SK-N-DZ (cell line): ENCODE measurements around the gene NEB.
"Not testable (repeated sequence)": the region's sequence is repeated elsewhere in the genome, so short reads cannot be mapped to it uniquely, and the experiment has no call there.

ENCODE experiments used
- DNase-seq: peaks from one replicate; pipeline ENCODE4 v3.0.0-alpha.2; 2015; ENCODE audit warnings: low spot score

NEB gene

DNA sequence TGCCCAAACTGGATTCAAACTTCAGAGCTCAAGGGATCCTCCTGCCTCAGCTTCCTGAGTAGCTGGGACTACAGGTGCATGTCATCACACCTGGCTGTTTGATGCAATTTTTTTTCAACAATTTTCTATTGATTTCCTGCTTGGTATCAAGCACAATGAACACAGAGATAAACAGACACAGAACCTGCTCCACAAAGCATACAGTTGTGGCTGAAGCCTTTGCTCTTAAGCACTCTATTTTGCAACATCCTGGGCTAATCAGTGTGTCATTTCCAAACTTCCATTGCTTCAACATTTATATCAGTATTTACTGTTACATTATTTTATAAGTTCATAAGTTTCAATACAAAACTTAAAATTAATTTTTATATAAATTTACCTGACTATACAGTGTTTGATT, 79.4 kb downstream of the NEB start:
- no peak for DNase-seq

DNA sequence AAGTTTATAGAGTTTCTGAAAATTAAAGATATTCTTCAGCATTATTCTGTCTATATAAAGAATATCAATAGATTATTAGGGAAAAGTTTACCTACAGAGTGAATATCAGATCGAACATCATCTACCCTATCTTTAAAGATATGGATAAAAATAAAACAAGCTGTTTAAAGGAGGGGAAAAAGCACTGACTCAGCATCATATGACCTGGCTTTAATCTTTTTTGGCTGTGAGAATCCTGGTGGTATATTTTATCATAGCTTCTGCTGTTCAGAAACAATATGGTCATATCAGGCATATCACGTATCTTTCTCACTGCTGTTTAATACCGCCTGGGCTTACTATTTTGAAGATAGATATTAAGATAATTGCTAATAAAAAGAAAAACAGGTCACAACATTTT, 80.2 kb downstream of the NEB start:
- DNase-seq: no peak

- DNase-seq: no peak
These were observed 83.0 kb downstream of the NEB start for GRCh38 chr2:151651274-151651673.

- no peak for DNase-seq
These were observed 83.8 kb downstream of the NEB start for GRCh38 chr2:151650456-151650855.

- no peak for DNase-seq
These were observed 84.3 kb downstream of the NEB start for GRCh38 chr2:151649966-151650365.

GRCh38 chr2:151649400-151649799, 84.9 kb downstream of the NEB start:
- no peak for DNase-seq

DNA sequence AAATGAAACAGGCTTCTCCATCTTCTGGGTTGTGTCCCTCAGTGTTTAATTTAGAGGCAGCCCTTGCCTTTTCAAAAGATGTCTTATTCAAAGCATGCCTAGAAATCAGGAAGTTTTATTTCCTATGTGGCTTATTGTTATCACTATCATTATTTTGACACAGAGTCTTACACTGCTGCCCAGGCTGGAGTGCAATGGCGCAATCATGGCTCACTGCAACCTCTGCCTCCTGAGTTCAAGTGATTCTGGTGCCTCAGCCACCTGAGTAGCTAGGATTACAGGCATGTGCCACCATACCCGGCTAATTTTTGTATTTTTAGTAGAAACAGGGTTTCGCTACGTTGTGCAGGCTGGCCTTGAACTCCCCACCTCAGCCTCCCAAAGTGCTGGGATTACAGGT, 87.8 kb downstream of the NEB start:
- not testable (repeated sequence) for DNase-seq

GRCh38 chr2:151644580-151644979, 89.7 kb downstream of the NEB start:
- DNase-seq: no peak

GRCh38 chr2:151641895-151642294, 92.4 kb downstream of the NEB start:
- not testable (repeated sequence) for DNase-seq

- DNase-seq: no peak
These were observed 94.2 kb downstream of the NEB start for GRCh38 chr2:151640087-151640486.

DNA sequence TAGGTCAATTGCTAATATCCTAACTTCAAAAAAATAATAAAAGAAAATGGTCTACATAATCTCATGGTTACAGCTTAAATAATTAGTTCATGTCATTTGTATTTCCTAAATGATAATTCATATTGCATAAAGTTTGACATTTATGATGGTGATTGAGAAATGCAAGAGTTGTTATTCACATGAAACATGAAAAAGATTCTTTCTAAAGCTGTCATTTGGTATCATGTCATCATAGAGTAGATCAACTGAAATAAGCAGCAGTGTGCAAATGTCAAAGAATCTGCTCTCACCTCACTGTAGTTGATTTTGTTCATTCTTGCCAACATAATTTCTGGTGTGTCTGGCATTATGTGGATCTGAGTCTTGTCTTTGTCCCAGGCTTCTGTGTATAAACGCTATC, 95.3 kb downstream of the NEB start:
- DNase-seq: no peak

GRCh38 chr2:151638191-151638933, 95.9 kb downstream of the NEB start:
- no peak for DNase-seq

DNA sequence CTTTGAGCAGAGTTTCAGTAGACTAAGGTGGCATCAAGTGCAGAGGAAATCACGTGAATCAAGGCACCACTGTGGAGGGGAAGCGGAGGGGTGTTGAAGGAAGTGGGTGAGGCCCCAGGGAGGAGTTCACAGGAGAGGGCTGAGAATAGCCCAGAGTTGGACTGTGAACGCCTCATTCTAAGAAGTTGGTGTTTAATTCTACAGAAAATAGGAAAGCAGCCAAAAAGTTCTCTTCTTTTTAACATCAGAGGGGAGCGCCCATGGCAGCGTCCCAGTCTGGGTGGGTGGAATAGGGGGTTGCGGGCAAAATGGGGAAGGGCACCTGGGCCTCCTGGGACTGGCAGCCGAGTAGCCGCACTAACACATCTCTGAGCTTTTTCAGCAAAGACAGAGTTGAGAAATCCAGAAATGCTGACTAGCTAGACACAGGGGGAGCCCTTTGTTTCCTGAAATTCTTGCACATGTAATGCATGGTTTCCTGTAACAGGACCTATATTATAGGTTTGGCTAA, 97.0 kb downstream of the NEB start:
- DNase-seq: no peak

DNA sequence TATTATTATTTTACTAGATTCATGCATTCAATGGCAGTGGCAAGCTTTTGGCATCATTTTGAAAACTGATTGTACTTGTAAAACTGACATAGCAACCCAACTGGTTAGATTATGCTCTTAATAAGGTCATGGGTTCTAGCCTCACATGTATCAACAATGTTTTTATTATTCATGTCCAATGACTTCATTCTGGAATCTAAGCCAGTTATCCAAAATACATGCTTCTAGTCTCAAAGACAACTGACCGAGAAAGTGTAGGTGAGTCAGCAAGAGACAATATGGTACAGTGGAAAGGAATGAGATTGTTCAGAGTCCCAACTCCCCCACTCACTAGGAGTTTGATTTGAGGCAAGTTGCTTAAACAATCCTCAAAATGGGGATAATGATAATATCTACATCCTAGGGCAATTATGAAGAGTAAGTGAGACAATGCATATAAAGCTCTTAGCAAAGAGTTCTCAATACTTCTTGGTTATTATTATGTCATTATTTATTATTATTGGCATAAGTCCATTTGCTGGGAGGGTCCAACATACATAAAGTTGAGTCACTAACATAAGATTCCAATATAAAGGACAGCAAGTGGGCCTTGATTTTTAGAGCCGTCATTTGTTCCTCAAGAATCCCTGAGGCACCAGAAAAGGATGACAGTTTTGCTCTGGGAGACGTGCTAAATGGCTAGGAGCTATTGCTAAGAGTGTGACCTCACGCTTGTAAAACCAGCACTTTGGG, 99.4 kb downstream of the NEB start:
- no peak for DNase-seq

GRCh38 chr2:151632993-151633565, 101.2 kb downstream of the NEB start:
- DNase-seq: no peak

DNA sequence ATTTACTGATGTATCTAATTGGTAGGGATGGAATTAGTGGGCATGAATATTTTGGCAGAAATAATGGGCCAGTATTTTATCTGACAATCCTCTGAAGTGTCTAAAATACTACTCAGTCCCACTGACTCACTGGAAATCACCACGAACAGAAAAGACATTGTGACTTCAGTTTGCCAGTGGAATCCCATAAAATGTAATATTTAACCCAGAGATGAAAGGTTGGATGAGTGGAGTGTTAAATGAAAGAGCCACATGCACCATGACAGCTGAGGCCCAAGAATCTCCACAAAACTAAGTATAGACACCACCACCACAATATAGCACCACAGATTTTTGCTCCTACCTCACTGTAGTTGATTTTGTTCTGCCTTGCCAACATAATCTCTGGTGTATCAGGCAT, 103.9 kb downstream of the NEB start:
- DNase-seq: no peak

DNA sequence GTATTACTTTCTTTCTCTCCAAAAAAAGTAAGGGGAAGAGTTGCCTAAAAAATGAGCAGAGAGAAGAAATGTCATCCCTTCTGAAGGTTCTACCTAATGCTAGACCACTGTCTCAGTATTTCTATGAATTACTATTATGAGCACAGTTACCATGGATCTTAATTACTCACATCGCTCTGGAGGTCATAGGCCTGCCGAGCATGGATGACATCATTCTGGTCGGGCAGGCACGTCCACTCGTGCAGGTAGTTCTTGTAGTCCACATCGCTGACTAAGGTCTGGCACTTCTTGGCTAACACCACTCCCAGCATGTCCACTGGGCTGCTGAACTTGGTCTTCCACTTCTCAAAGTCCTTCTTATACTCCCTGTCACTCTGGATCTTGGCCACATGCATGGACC, 106.9 kb downstream of the NEB start:
- no peak for DNase-seq

DNA sequence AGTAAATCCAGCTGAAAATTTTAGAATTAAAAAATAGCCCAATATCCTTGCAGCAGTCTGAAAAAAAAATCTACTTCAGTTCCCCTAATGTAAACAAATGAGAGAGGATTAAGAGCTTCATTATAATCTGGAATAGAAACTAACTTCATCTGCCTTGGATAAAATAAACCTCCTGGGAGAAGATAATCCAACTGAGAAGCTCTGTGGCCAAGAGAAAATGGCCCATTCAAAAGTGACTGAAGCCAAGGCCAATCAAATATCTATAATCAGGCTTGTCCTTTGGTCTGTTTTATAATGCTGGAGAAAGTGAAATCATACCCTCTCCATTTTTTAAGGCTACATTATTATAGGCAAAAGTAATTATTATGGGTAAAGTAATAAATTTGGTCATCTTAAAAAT, 110.0 kb downstream of the NEB start:
- no peak for DNase-seq

DNA sequence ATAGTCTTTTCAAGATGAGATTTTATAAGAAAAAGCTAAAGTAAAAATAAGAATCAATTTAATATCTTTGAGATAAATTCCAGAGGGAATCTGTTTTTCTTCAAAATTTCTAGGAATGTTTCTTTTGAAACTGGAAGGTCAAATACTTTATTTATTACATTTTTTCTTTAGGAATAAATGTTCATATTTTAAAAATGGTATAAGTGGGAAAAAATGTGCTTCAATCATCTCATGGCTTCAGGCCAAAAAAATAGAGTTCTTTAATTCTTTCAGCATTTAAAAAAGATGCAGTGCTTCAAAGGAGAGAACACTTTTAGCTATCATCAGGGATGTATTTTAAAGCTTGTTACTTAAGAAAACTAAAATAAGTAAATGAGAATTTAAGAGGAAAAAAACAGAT, 110.6 kb downstream of the NEB start:
- DNase-seq: no peak

- no peak for DNase-seq
These were observed 113.5 kb downstream of the NEB start for GRCh38 chr2:151620761-151621160.

DNA sequence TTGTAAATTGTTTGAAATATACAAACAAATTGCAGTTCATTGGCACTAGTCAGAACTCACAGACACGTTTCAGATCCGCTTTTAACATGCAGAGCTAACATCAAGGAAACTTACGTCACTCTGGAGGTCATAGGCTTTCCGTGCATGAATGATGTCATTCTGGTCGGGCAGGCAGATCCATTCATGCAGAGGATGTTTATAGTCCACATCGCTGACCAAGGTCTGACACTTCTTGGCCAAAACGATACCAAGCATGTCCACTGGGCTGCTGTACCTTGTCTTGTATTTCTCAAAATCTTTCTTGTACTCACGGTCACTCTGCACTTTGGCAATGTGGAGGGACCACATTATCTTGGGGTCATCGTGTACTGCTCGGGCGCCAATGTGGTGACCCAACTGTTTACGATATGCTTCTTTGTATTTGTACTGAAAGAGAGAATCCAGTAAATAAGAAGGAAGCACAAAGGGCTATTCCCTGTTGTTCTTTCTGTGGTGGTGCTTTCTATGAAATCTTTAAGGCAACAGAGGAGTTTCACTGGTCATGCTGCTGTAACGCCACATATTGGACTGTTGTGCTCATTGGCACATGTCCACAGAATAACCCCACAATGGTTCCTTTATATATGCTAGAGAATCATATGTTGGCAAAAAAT, 114.8 kb downstream of the NEB start:
- no peak for DNase-seq

DNA sequence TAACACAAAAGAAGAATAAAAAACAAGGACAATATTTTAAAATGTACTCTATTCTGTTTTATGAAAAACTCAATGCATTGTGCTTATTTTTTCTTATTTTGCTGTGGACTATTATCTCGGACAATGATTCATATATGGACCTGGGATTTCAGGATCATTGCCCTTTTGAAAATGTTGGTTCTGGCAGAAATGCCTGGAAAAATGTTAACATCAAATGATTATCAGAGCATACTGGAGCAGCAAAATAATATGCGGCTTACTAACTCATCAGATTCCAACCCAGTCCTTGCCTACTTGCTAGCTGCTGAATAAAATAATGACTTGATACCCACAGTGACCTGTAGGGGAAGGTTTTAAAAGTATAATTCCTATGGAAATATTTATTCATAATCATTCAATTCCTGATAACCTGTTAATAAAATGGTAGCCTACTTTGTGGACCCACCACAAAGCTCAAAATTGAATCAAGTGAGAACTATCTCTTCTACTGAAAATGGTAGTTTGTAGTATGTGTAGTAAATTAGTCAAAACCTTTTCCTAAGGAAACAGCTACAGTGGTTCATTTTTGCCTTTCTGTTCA, 117.4 kb downstream of the NEB start:
- DNase-seq: no peak
